Keratinocyte (primary cell): ENCODE measurements around the gene ARHGAP10. TPM values are rescaled to one million over a fixed set of nuclear protein-coding genes. Genes with fewer than 3 reads are reported as not detected.

Experiments
- DNase-seq: peaks from one replicate; pipeline ENCODE4 v3.0.0-alpha.2; 2011; ENCODE audit warnings: low read depth, missing footprints, low spot score
- FAIRE-seq: peaks from 2 replicates; lab custom pipeline; 2011; peaks lifted over from hg19 to GRCh38; lab: Jason Lieb, UNC
- H2AFZ ChIP-seq: 2 replicates; pipeline ENCODE4 v1.6.0; 2012; ENCODE audit warnings: low read length, control low read depth, inconsistent platforms; ENCODE audit not compliant: control insufficient read depth
- H3K27ac ChIP-seq: 2 replicates; pipeline ENCODE4 v1.5.1; 2011; ENCODE audit warnings: low read length; ENCODE audit not compliant: control insufficient read depth, insufficient read depth
- H3K27me3 ChIP-seq: 3 replicates; pipeline ENCODE4 v1.6.0; 2011; ENCODE audit warnings: low read length; ENCODE audit not compliant: control insufficient read depth, insufficient read depth; ENCODE audit errors: extremely low read depth
- H3K36me3 ChIP-seq, 2 experiments: 2 replicates in 1 of 2; 3 replicates in 1 of 2; pipeline ENCODE4 v1.5.1; 2011; ENCODE audit warnings: low read length in 2 of 2, mild to moderate bottlenecking in 1 of 2; ENCODE audit not compliant: control insufficient read depth in 2 of 2, insufficient read depth in 2 of 2; ENCODE audit errors: extremely low read depth in 1 of 2
- H3K4me1 ChIP-seq: 3 replicates; pipeline ENCODE4 v1.5.1; 2011; ENCODE audit warnings: low read length; ENCODE audit not compliant: control insufficient read depth, insufficient read depth; ENCODE audit errors: extremely low read depth
- H3K4me2 ChIP-seq: 3 replicates; pipeline ENCODE4 v1.6.0; 2011; ENCODE audit warnings: low read depth, low read length; ENCODE audit not compliant: control insufficient read depth, insufficient read depth; ENCODE audit errors: extremely low read depth
- H3K4me3 ChIP-seq, 3 experiments: fragments of 200-600 bp in 1 of 3; sonication (generic) in 1 of 3; 2 replicates in 2 of 3; 3 replicates in 1 of 3; pipeline ENCODE4 v1.5.1; 2011 to 2016; ENCODE audit warnings: low read length in 3 of 3, mild to moderate bottlenecking in 3 of 3, control low read depth in 2 of 3, inconsistent platforms in 1 of 3, low read depth in 1 of 3, mixed read lengths in 1 of 3, mixed run types in 1 of 3, moderate library complexity in 1 of 3; ENCODE audit not compliant: control insufficient read depth in 2 of 3, insufficient read depth in 2 of 3; ENCODE audit errors: extremely low read depth in 1 of 3
- H3K79me2 ChIP-seq: 2 replicates; pipeline ENCODE4 v1.6.0; 2012; ENCODE audit warnings: low read length; ENCODE audit not compliant: control insufficient read depth, insufficient read depth
- H3K9ac ChIP-seq: 3 replicates; pipeline ENCODE4 v1.6.0; 2011; ENCODE audit warnings: low read length; ENCODE audit not compliant: control insufficient read depth, insufficient read depth; ENCODE audit errors: extremely low read depth
- H3K9me1 ChIP-seq: 3 replicates; pipeline ENCODE4 v1.6.0; 2011; ENCODE audit warnings: low read length; ENCODE audit not compliant: control insufficient read depth, insufficient read depth; ENCODE audit errors: extremely low read depth
- H3K9me3 ChIP-seq: 2 replicates; pipeline ENCODE4 v1.5.1; 2012; ENCODE audit warnings: low read depth, low read length; ENCODE audit not compliant: control insufficient read depth
- H4K20me1 ChIP-seq: 3 replicates; pipeline ENCODE4 v1.6.0; 2011; ENCODE audit warnings: low read length; ENCODE audit not compliant: control insufficient read depth, insufficient read depth; ENCODE audit errors: extremely low read depth
- EZH2 ChIP-seq: IDR thresholded peaks from one replicate; pipeline ENCODE4 v1.6.1; 2012; ENCODE audit warnings: inconsistent platforms, mild to moderate bottlenecking, low read length, moderate library complexity
- dilution Hi-C: fragments of 300-500 bp; cut with MboI; formaldehyde crosslinking; loops from one replicate; pipeline ENCODE4 v1.7.0; 2020; ENCODE audit warnings: low sequenced_read_pairs; ENCODE audit not compliant: extremely low pct_ligation_motif_present
- polyA plus RNA-seq, 5 experiments: library from polyadenylated mRNA; depleted of rRNA in 3 of 5; stranded (reverse) in 3 of 5; stranded (forward) in 1 of 5; unstranded in 1 of 5; fragments of >200 nt; gene quantifications; 1 replicate in 1 of 5; 2 replicates in 3 of 5; 3 replicates in 1 of 5; pipeline versions ENCODE4 v1.2.1 to v1.2.3, GENCODE V29; 2011 to 2012; ENCODE audit warnings: missing spikeins in 2 of 5, low read depth in 1 of 5, low replicate concordance in 1 of 5
- TF ChIP-seq, protein P1 (sequence below), 3 experiments: IDR thresholded peaks in 1 of 3; conservative IDR thresholded peaks in 1 of 3; optimal IDR thresholded peaks in 1 of 3; 2 replicates in 2 of 3; 3 replicates in 1 of 3; pipeline versions ENCODE3 to v1.5.1; 2011; ENCODE audit warnings: low read length in 3 of 3, mild to moderate bottlenecking in 3 of 3, moderate library complexity in 2 of 3, control low read depth in 1 of 3, inconsistent platforms in 1 of 3; ENCODE audit not compliant: insufficient read depth in 2 of 3; ENCODE audit errors: extremely low read depth in 1 of 3

Gene ARHGAP10
- polyA plus RNA-seq, 1 donor (not counting 4 experiments of a cell fraction or from before 2014, with no cell fraction given), result 18.7 TPM

GRCh38 chr4:147864607-147865006 is 132.7 kb downstream of the ARHGAP10 start:
- FAIRE-seq, result no peak
- Histone ChIP-seq H3K27me3 (no peaks in the 10 kb centered on the region), H4K20me1 (no peaks in the 10 kb centered on the region), H3K9me1 (no peaks in the 10 kb centered on the region), H3K9ac (no peak overlapping the region), H3K27ac (no peak overlapping the region), H3K36me3 (peaks cover 4 to 10% of the 10 kb centered on the region in 2 experiments), H3K4me1 (no peaks in the 10 kb centered on the region), H3K79me2 (peaks cover 3% of the 10 kb centered on the region), H2AFZ (no peak overlapping the region), H3K9me3 (no peaks in the 10 kb centered on the region), H3K4me3 (no peak overlapping the region), H3K4me2 (no peak overlapping the region)
- no peak for DNase-seq
- dilution Hi-C loops, result no loop called here
- TF ChIP-seq, protein P1, sequence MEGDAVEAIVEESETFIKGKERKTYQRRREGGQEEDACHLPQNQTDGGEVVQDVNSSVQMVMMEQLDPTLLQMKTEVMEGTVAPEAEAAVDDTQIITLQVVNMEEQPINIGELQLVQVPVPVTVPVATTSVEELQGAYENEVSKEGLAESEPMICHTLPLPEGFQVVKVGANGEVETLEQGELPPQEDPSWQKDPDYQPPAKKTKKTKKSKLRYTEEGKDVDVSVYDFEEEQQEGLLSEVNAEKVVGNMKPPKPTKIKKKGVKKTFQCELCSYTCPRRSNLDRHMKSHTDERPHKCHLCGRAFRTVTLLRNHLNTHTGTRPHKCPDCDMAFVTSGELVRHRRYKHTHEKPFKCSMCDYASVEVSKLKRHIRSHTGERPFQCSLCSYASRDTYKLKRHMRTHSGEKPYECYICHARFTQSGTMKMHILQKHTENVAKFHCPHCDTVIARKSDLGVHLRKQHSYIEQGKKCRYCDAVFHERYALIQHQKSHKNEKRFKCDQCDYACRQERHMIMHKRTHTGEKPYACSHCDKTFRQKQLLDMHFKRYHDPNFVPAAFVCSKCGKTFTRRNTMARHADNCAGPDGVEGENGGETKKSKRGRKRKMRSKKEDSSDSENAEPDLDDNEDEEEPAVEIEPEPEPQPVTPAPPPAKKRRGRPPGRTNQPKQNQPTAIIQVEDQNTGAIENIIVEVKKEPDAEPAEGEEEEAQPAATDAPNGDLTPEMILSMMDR (optimal IDR thresholded peaks at IDR 0.05 in 1 of 3, IDR thresholded peaks at IDR 0.05 in 1 of 3, conservative IDR thresholded peaks at IDR 0.05 in 1 of 3; ENCODE audit: extremely low read depth in 1 of 3, insufficient read depth in 2 of 3, low read length in 3 of 3), result no peak
- TF ChIP-seq EZH2, result no peak

GRCh38 chr4:147865926-147866325 is 134.0 kb downstream of the ARHGAP10 start:
- Histone ChIP-seq H2AFZ (no peak overlapping the region), H3K9ac (no peak overlapping the region), H3K27ac (no peak overlapping the region), H3K36me3 (peaks cover 4 to 10% of the 10 kb centered on the region in 2 experiments), H3K4me1 (no peaks in the 10 kb centered on the region), H3K27me3 (no peaks in the 10 kb centered on the region), H4K20me1 (no peaks in the 10 kb centered on the region), H3K4me2 (no peak overlapping the region), H3K9me1 (no peaks in the 10 kb centered on the region), H3K4me3 (no peak overlapping the region), H3K9me3 (no peaks in the 10 kb centered on the region), H3K79me2 (peaks cover 3% of the 10 kb centered on the region)
- TF ChIP-seq, protein P1 (optimal IDR thresholded peaks at IDR 0.05 in 1 of 3, IDR thresholded peaks at IDR 0.05 in 1 of 3, conservative IDR thresholded peaks at IDR 0.05 in 1 of 3; ENCODE audit: extremely low read depth in 1 of 3, insufficient read depth in 2 of 3, low read length in 3 of 3), result no peak
- TF ChIP-seq EZH2, result no peak
- FAIRE-seq, result no peak
- dilution Hi-C loops, result no loop called here
- DNase-seq, result no peak
